Endodermal cell (in vitro differentiated cells): Measurements from ENCODE around the gene TMED7. TPM values are rescaled to one million over a fixed set of nuclear protein-coding genes. Genes with fewer than 3 reads are reported as not detected.

Experiments
- DNase-seq: peaks from one replicate; pipeline ENCODE4 v3.0.0-alpha.2; 2017
- H3K27ac ChIP-seq: 2 replicates; pipeline ENCODE4 v1.5.1; 2013; ENCODE audit warnings: mild to moderate bottlenecking, low read depth, low read length, moderate library complexity
- H3K27me3 ChIP-seq: 2 replicates; pipeline ENCODE4 v1.6.1; 2013; ENCODE audit warnings: mild to moderate bottlenecking, low read length, moderate library complexity; ENCODE audit not compliant: insufficient read depth, control insufficient read depth, poor library complexity, severe bottlenecking
- H3K36me3 ChIP-seq: 2 replicates; pipeline ENCODE4 v1.7.0; 2013; ENCODE audit warnings: mild to moderate bottlenecking, low read length, moderate library complexity; ENCODE audit not compliant: control insufficient read depth, insufficient read depth
- H3K4me1 ChIP-seq: one replicate; pipeline ENCODE4 v1.7.0; 2013; ENCODE audit warnings: low read length; ENCODE audit not compliant: control insufficient read depth, insufficient read depth
- H3K4me3 ChIP-seq: 2 replicates; pipeline ENCODE4 v1.5.1; 2013; ENCODE audit warnings: mild to moderate bottlenecking, low read length, moderate library complexity
- H3K9ac ChIP-seq: 2 replicates; pipeline ENCODE4 v1.6.1; 2013; ENCODE audit warnings: mild to moderate bottlenecking, low read length, moderate library complexity; ENCODE audit not compliant: poor library complexity, severe bottlenecking; ENCODE audit errors: extremely low read depth
- H3K9me3 ChIP-seq: 2 replicates; pipeline ENCODE4 v1.6.1; 2013; ENCODE audit warnings: mild to moderate bottlenecking, low read length, moderate library complexity; ENCODE audit not compliant: control insufficient read depth
- H3K27ac Mint-ChIP-seq: 2 replicates; pipeline ENCODE4 v1.8.0; 2020; ENCODE audit warnings: mixed read lengths
- H3K27me3 Mint-ChIP-seq: 2 replicates; pipeline ENCODE4 v1.8.0; 2021; ENCODE audit warnings: mild to moderate bottlenecking, mixed read lengths; ENCODE audit not compliant: insufficient read depth
- H3K36me3 Mint-ChIP-seq: 2 replicates; pipeline ENCODE4 v1.8.0; 2020; ENCODE audit warnings: low read depth, mixed read lengths
- H3K4me1 Mint-ChIP-seq: 2 replicates; pipeline ENCODE4 v1.8.0; 2020; ENCODE audit warnings: mixed read lengths
- H3K4me3 Mint-ChIP-seq: 2 replicates; pipeline ENCODE4 v1.8.0; 2020; ENCODE audit warnings: mild to moderate bottlenecking, moderate library complexity, mixed read lengths
- H3K9me3 Mint-ChIP-seq: 2 replicates; pipeline ENCODE4 v1.8.0; 2020; ENCODE audit warnings: mild to moderate bottlenecking, mixed read lengths
- CTCF ChIP-seq: fragments of 200-600 bp; sonication (generic); conservative IDR thresholded peaks from 2 replicates; pipeline ENCODE4 v1.5.0; 2021; ENCODE audit warnings: antibody characterized with exemption, mild to moderate bottlenecking
- WGBS, 2 experiments: methylation state at CpG; one replicate each; pipeline versions ENCODE4 v1.1.5 to v1.1.7; 2013; ENCODE audit warnings: missing lambda C conversion rate in 2 of 2, mixed read lengths in 1 of 2; ENCODE audit not compliant: insufficient coverage in 1 of 2, insufficient read length in 1 of 2; 5-methylcytosine and 5-hydroxymethylcytosine counted together
- total RNA-seq, 2 donors: library from RNA; stranded (reverse); fragmentation: NEBNext Ultra II Directional in 1 of 2; extraction: Animal tissue kit (Norgen Biotek cat#: 25700) in 1 of 2; gene quantifications; 2 replicates in 1 of 2; 3 replicates in 1 of 2; pipeline ENCODE4 v1.2.1, GENCODE V29; 2021

TMED7 gene
- total RNA-seq, 2 donors from 2014 or later: 64.4 to 75.3 TPM

GRCh38 chr5:115656404-115656803 is 30.6 kb upstream of the TMED7 start:
- 82 to 86% methylated on average over 1 of the region's 1 CpG for WGBS, 2 experiments
- DNase-seq: no peak

GRCh38 chr5:115655994-115656393 is 30.2 kb upstream of the TMED7 start:
- H3K9me3 Mint-ChIP-seq: no peaks in the 10 kb centered on the region
- H3K27ac Mint-ChIP-seq: no peak overlapping the region
- no peak overlapping the region for H3K27ac ChIP-seq
- H3K27me3 ChIP-seq: no peaks in the 10 kb centered on the region
- no peak overlapping the region for H3K9ac ChIP-seq
- no peaks in the 10 kb centered on the region for H3K36me3 ChIP-seq
- no peak for TF ChIP-seq CTCF
- H3K4me3 Mint-ChIP-seq: no peak overlapping the region
- 100% methylated on average over 1 of the region's 1 CpG; no CpG with 5 or more reads in 1 of the 2 experiments for WGBS, 2 experiments
- H3K4me1 ChIP-seq: no peaks in the 10 kb centered on the region
- H3K4me3 ChIP-seq: no peak overlapping the region
- no peaks in the 10 kb centered on the region for H3K36me3 Mint-ChIP-seq
- no peaks in the 10 kb centered on the region for H3K9me3 ChIP-seq
- DNase-seq: no peak
- no peaks in the 10 kb centered on the region for H3K4me1 Mint-ChIP-seq
- peaks cover 2% of the 10 kb centered on the region for H3K27me3 Mint-ChIP-seq

More at GRCh38 chr5:115656404-115656803, 30.6 kb upstream of the TMED7 start:
- no peaks in the 10 kb centered on the region for H3K9me3 ChIP-seq
- Mint-ChIP-seq H3K27ac (no peak overlapping the region), H3K4me1 (no peaks in the 10 kb centered on the region), H3K4me3 (no peak overlapping the region), H3K36me3 (no peaks in the 10 kb centered on the region), H3K9me3 (no peaks in the 10 kb centered on the region), H3K27me3 (no peaks in the 10 kb centered on the region)
- no peak overlapping the region for H3K4me3 ChIP-seq
- no peaks in the 10 kb centered on the region for H3K36me3 ChIP-seq
- H3K27me3 ChIP-seq: no peaks in the 10 kb centered on the region
- TF ChIP-seq CTCF: no peak
- H3K27ac ChIP-seq: no peak overlapping the region
- no peak overlapping the region for H3K9ac ChIP-seq
- no peaks in the 10 kb centered on the region for H3K4me1 ChIP-seq

- no peaks in the 10 kb centered on the region for H3K9me3 Mint-ChIP-seq
- H3K36me3 Mint-ChIP-seq: no peaks in the 10 kb centered on the region
- no peaks in the 10 kb centered on the region for H3K36me3 ChIP-seq
- no peak for DNase-seq
- TF ChIP-seq CTCF: no peak
- H3K9ac ChIP-seq: no peak overlapping the region
- peaks cover 2% of the 10 kb centered on the region for H3K27me3 Mint-ChIP-seq
- H3K4me1 ChIP-seq: peaks cover 2% of the 10 kb centered on the region
- H3K4me1 Mint-ChIP-seq: no peaks in the 10 kb centered on the region
- WGBS, 2 experiments: 89% methylated on average over 1 of the region's 1 CpG; no CpG with 5 or more reads in 1 of the 2 experiments
- no peak overlapping the region for H3K4me3 ChIP-seq
- H3K27me3 ChIP-seq: no peaks in the 10 kb centered on the region
- H3K4me3 Mint-ChIP-seq: no peak overlapping the region
- H3K27ac ChIP-seq: no peak overlapping the region
- H3K27ac Mint-ChIP-seq: no peak overlapping the region
- no peaks in the 10 kb centered on the region for H3K9me3 ChIP-seq
Observed at GRCh38 chr5:115649541-115649940, 23.7 kb upstream of the TMED7 start.
